HG02840 (cell line): ENCODE measurements around the gene LYZL1.
A peak's percentile ranks its signal among the peaks of the same experiment; 100 is the strongest.
"Not testable (repeated sequence)": the region's sequence is repeated elsewhere in the genome, so short reads cannot be mapped to it uniquely, and the experiment has no call there.

Experiments
- ATAC-seq: cut with Tn5 transposase; IDR thresholded peaks from one replicate; pipeline ENCODE4 v1.9.1; 2021; ENCODE audit warnings: mild to moderate bottlenecking, moderate library complexity, moderate number of reproducible peaks; ENCODE audit not compliant: unreplicated experiment, low FRiP score

LYZL1 gene

DNA sequence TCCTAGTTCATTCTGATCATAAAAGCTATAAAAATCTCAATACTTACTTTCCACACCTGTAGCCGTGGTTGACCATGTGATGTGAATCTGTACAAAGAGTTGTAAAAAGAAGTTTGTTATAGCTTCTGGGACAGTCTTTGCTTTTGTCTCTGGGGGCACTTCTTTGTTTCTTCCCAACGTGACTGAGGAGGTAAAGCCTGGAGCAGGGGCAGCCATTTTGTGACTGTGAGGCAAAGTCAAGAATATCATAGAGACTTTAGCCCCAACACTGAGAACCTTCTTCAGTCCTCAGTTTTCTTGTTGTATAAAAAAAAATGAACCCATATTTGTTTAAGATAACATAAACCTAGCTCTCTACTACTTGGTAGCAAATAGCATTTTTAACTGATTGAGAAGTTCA, 29.4 kb upstream of the LYZL1 start:
- no peak for ATAC-seq

DNA sequence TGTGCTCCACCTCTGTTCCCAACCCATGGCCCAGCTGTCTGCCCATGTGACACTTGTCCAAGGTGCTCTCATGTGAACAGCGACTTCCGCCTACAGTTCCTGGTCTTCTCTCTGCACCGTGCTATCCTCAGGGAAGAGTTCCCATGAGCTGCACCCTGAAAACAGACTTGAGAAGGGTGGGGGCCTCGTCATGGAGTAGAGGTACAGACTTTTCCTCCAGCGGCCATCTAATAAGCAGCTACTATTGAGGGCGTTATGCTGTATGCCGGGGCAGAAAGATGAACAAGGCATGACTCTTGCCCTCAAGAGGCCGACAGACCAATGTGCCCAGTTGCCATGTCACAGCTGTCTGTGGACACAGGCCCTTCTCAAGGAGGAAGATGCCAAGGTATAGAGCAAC, 25.4 kb upstream of the LYZL1 start:
- ATAC-seq = no peak

DNA sequence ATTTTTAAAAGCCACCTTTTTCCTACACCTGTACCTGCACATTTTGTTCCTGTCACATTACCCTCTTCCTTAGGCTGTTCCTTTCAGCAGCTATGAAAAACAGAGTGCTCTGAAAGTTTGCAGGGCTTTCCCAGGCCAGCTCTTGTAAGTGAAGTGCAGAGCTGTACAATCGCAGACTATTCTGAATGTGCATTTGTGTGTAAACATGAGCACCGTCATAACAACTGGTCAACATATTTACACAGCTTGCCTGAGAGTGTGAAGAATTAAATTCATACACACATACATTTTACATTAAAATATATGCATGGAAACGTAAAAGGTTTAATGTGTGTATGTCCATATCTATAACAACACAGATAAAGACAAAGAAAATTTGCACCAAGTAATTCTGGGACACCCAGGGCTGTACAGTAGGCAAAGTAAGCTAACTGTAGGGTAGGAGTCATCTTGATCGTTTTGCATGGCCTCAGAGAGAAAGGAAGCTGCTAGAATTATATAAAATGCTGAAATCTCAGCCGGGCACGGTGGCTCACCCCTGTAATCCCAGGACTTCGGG, 23.6 kb upstream of the LYZL1 start:
- ATAC-seq = no peak

DNA sequence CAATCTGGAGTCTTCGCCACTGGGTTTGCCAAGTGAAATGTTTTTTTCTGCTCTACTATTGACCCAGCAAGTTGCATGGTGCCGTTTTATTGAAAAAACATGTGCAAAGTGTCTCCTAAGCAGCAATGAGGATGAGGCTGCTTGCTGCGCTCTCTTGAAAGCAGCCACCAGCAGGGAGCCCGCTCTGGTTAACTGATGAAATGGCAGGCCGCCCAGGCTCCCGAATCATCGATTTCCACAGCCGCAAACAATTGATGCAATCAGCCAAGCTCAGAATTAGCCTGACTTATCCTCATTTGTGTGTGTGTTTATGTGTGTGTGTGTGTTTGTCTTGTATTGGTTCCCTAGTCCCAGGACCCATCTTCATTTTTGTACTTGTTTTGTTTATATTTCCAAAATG, 22.2 kb upstream of the LYZL1 start:
- no peak for ATAC-seq

- ATAC-seq = no peak
Observed at GRCh38 chr10:29268011-29268410, 20.9 kb upstream of the LYZL1 start.

- no peak for ATAC-seq
Observed at GRCh38 chr10:29269486-29269885, 19.4 kb upstream of the LYZL1 start.

GRCh38 chr10:29270883-29271282, 18.0 kb upstream of the LYZL1 start:
- ATAC-seq = no peak

GRCh38 chr10:29271877-29272276, 17.0 kb upstream of the LYZL1 start:
- no peak for ATAC-seq

GRCh38 chr10:29273478-29273877, 15.4 kb upstream of the LYZL1 start:
- no peak for ATAC-seq

- no peak for ATAC-seq
Observed at GRCh38 chr10:29276251-29276850, 12.5 kb upstream of the LYZL1 start.

- ATAC-seq = no peak
Observed at GRCh38 chr10:29277296-29277695, 11.6 kb upstream of the LYZL1 start.

GRCh38 chr10:29279779-29280487, 8.9 kb upstream of the LYZL1 start:
- no peak for ATAC-seq

GRCh38 chr10:29280488-29280840, 8.4 kb upstream of the LYZL1 start:
- no peak for ATAC-seq

DNA sequence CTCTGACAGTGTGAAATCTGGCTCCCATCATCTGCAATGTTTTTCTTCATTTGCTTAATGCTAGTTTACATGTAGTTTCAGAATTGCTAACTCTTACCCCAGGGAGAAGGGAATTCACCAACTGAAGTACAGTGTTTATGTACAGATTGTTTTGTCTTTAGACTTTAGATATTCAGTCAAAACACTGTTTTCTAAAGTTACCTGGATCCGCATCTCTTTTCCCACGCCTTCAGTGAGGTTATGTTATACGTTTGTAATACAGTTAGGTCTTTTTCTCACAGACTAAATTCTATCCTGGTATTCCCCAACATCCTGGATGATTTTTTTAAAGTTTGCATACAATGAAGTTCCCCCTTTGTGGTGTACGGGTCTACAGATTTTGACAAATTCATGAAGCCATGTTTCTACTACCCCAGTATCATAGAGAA, 3.2 kb upstream of the LYZL1 start:
- ATAC-seq = peak; percentile 85

DNA sequence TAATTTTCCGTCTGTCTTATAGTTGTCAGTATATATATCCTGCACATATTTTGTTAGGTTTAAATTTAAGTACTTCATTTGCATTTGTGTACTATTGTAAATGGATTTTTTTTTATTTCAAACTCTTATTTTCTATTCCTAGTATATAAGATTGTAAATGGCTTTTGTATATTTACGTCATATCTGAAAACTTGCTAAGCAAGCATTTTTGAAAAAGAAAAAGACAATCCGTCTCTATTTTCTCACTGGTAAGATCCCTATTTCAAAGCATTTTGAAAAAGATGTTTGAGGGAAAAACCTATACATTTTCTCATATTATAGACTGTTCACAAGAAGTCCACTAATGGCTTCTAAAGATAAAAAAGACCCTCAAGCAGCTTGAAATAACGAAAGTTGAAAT, 1.2 kb upstream of the LYZL1 start:
- no peak for ATAC-seq

- ATAC-seq = not testable (repeated sequence)
Observed at GRCh38 chr10:29291561-29291960, 2.7 kb downstream of the LYZL1 start.

DNA sequence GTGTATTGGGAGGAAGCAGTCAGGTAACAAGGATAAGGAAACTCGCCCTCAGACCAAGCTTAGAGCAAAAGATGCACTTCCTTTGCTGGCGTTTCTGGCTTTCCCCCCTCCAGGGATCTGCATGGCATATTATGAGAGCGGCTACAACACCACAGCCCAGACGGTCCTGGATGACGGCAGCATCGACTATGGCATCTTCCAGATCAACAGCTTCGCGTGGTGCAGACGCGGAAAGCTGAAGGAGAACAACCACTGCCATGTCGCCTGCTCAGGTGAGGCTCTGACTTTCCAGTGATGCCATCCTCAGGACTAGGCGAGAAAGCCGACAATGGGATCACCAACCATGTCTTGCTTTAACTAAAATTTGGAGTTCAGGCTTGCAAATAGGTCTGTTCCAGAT, 3.5 kb downstream of the LYZL1 start:
- not testable (repeated sequence) for ATAC-seq

DNA sequence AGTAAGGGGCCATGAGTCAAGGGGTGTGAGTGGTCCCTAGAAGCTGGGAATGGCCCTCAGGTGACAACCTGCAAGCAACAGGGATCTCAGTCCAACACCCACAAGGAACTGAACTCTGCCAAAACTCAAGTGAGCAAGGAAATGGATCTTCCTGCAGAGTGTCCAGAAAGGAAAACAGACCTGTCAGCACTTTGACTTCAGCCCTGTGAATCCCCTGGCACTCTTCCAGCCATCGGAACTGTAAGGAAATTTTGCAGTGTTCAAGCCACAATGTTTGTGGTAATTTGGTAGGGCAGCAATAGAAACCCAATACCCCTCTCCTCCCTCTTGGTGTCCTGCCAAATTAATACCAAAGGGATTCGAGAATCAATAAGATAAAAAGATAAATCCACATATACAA, 6.9 kb downstream of the LYZL1 start:
- ATAC-seq = no peak

DNA sequence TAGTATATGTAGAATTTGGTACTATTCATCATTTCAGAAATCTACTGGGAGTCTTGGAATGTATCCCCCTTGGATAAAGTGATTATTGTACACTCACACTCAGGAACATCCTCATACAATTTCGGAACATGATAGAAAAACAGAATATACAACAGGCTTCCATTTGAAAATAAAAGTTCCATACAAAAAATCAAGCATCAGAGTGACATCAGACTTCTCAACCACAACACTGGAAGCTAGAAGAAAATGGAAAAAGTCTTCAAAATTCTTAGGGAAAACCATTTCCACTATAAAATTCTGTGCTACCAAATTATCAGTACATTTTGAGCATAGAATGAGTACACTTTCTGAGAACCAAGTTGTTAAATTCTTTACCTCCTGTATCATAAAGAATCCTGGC, 8.8 kb downstream of the LYZL1 start:
- ATAC-seq = no peak

DNA sequence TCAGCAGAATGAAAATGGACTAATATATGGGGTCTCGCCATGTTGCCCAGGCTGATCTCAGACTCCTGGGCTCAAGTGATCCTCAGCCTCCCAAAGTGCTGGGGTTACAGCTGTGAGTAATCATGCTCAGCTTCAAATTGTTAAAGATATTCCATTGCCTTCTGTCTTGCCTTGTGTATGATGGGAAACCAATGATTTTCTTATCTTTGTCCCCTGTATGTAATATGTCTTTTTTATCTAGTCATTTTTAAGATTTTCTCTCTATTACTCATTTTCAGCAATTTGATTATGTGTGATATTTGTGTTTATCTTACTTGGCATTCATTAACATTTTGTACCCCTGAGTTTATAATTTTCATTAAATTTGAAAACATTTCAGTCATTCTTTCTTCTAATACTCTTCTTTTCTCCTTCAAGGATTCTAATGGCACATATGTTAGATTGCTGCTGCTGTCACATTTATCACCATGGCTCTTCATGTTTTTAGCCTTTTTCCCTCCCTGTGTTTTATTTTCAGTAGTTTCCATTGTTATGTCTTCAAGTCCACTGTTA, 12.6 kb downstream of the LYZL1 start:
- no peak for ATAC-seq

- no peak for ATAC-seq
Observed at GRCh38 chr10:29302499-29302898, 13.6 kb downstream of the LYZL1 start.
